ENCODE results near the gene HTRA2.

HTRA2 gene

DNA sequence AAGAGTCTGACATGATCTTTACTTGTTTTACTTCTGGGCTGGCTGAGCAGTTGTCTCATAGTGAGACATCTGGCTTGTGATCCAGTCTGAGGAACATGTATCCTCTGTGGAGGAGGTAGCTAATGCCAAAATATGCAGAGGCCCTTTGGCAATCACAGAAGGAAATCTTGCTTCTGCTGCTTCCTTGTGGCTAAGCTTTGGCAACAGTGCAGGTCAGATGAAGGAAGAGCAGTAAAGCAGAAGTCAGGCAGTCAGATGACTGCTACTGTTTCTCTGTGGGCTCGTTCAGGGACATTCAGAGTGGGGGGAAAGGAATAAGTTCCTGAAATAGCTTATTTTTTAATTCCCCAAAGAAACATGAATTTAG lies 47.1 kb downstream of the HTRA2 start:
- no peak overlapping the region for H3K4me3 ChIP-seq (ENCODE audit: low read depth in 1 of 2, low read length in 2 of 2)
- H3K36me3 ChIP-seq (ENCODE audit: insufficient read depth, low read length), result no peaks in the 10 kb centered on the region
- no peak overlapping the region for H3K9ac ChIP-seq (ENCODE audit: low read length)
- H3K4me1 ChIP-seq (ENCODE audit: insufficient read depth, low read length), result no peaks in the 10 kb centered on the region
- no peaks in the 10 kb centered on the region for H3K9me3 ChIP-seq (ENCODE audit: low read length)
- H3K27ac ChIP-seq (ENCODE audit: low read depth, low read length), result no peak overlapping the region
- peaks cover 0 to 3% of the 10 kb centered on the region in 2 donors for H3K27me3 ChIP-seq (ENCODE audit: control insufficient read depth in 1 of 2, insufficient read depth in 2 of 2, low read length in 2 of 2)

DNA sequence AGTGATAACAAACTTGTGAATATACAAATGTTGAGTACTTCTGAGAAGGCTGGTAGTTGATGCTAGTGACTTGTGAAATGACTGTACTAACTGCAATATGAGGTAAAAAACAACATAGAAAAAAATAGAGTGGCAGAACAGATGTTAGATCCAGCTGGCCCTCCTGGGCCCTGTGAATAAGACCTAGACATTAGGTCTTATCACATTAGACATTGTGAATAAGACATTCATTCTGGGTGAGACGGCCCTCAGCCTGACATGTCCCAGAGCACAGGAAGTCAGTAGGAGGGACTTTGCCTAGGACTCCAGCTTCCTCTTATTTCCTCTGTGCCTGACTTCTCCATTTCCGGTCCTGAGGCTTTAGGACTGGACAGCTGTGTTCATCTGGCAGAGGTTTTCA lies 47.7 kb downstream of the HTRA2 start:
- Histone ChIP-seq H3K9ac (ENCODE audit: low read length) (no peak overlapping the region), H3K27me3 (ENCODE audit: control insufficient read depth in 1 of 2, insufficient read depth in 2 of 2, low read length in 2 of 2) (peaks cover 0 to 3% of the 10 kb centered on the region in 2 donors), H3K4me1 (ENCODE audit: insufficient read depth, low read length) (no peaks in the 10 kb centered on the region), H3K27ac (ENCODE audit: low read depth, low read length) (no peak overlapping the region), H3K9me3 (ENCODE audit: low read length) (no peaks in the 10 kb centered on the region), H3K4me3 (ENCODE audit: low read depth in 1 of 2, low read length in 2 of 2) (no peak overlapping the region), H3K36me3 (ENCODE audit: insufficient read depth, low read length) (no peaks in the 10 kb centered on the region)

DNA sequence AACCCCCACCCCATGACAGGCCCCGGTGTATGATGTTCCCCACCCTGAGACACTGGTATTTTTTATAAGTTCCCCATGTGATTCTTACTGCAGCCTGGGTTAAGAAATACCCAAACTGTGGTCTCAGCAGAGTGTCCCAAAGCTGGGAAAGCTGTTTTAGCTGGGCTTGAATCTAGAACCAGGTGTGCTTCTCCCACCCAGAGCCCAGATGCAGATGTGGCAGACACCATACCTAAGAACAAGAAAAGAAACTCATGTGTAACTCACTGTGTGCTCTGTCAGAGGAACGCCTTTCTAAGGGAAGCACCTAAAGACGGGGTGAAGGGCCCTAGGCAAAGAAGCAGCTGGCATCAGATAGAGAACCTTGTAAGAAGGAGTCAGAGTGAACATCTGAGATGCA lies 48.7 kb downstream of the HTRA2 start:
- Histone ChIP-seq H3K9ac (ENCODE audit: low read length) (no peak overlapping the region), H3K9me3 (ENCODE audit: low read length) (no peaks in the 10 kb centered on the region), H3K36me3 (ENCODE audit: insufficient read depth, low read length) (no peaks in the 10 kb centered on the region), H3K27ac (ENCODE audit: low read depth, low read length) (no peak overlapping the region), H3K27me3 (ENCODE audit: control insufficient read depth in 1 of 2, insufficient read depth in 2 of 2, low read length in 2 of 2) (peaks cover 0 to 3% of the 10 kb centered on the region in 2 donors), H3K4me3 (ENCODE audit: low read depth in 1 of 2, low read length in 2 of 2) (no peak overlapping the region), H3K4me1 (ENCODE audit: insufficient read depth, low read length) (no peaks in the 10 kb centered on the region)

DNA sequence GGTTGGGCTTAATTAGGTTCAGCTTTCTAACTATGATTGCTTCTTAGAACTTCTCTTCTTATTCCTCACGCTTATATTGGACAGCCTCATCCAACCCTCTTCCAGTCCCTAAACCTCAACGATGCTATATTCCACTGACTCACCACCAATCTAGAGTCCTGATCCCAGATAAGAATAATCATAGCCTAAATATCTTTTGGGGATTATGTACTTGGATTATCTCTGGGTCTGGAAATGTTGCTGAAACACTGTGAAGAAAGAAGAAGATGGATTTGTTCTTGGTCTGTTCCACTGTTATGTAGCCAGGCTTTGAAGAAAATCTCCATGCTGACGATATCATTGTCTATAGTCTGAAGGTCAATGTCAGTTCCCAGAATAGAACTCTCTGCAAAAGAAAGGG lies 51.7 kb downstream of the HTRA2 start:
- no peak overlapping the region for H3K9ac ChIP-seq (ENCODE audit: low read length)
- H3K9me3 ChIP-seq (ENCODE audit: low read length), result no peaks in the 10 kb centered on the region
- no peak overlapping the region for H3K4me3 ChIP-seq (ENCODE audit: low read depth in 1 of 2, low read length in 2 of 2)
- H3K27me3 ChIP-seq (ENCODE audit: control insufficient read depth in 1 of 2, insufficient read depth in 2 of 2, low read length in 2 of 2), result peaks cover 0 to 3% of the 10 kb centered on the region in 2 donors
- H3K36me3 ChIP-seq (ENCODE audit: insufficient read depth, low read length), result no peaks in the 10 kb centered on the region
- H3K4me1 ChIP-seq (ENCODE audit: insufficient read depth, low read length), result no peaks in the 10 kb centered on the region
- no peak overlapping the region for H3K27ac ChIP-seq (ENCODE audit: low read depth, low read length)

DNA sequence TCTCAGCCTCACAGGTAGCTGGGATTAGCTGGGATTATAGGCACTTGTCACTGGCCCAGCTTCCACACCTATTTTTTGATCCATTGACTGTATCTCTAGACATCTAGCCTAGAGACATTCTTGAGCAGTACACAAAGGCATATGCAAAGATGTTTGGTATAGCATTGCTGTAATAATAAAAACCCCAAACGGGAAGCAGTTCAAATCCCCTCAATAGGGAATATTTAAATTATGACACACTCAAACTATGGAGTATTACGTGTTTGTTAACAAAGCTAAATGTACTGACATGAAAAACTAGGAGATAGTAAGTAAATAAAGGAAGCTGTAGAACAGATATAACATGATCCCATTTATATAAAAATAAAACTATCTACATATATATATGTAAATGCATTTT lies 52.5 kb downstream of the HTRA2 start:
- Histone ChIP-seq H3K27ac (ENCODE audit: low read depth, low read length) (no peak overlapping the region), H3K36me3 (ENCODE audit: insufficient read depth, low read length) (no peaks in the 10 kb centered on the region), H3K9ac (ENCODE audit: low read length) (no peak overlapping the region), H3K4me1 (ENCODE audit: insufficient read depth, low read length) (no peaks in the 10 kb centered on the region), H3K27me3 (ENCODE audit: control insufficient read depth in 1 of 2, insufficient read depth in 2 of 2, low read length in 2 of 2) (peaks cover 0 to 3% of the 10 kb centered on the region in 2 donors), H3K9me3 (ENCODE audit: low read length) (no peaks in the 10 kb centered on the region), H3K4me3 (ENCODE audit: low read depth in 1 of 2, low read length in 2 of 2) (no peak overlapping the region)
